Activated CD4-positive, alpha-beta T cell treated with anti-CD3 and anti-CD28 coated beads, Interleukin-2, amount 10 ng/mL, durations not matched to agents 24 days and 14 days (primary cell): ENCODE results near the gene POM121C. TPM values are rescaled to one million over a fixed set of nuclear protein-coding genes. Genes with fewer than 3 reads are reported as not detected.
"Not testable (repeated sequence)": the region's sequence is repeated elsewhere in the genome, so short reads cannot be mapped to it uniquely, and the experiment has no call there.

Experiments
- DNase-seq: peaks from one replicate; pipeline ENCODE4 v3.0.0; 2022
- H3K27ac Mint-ChIP-seq: one replicate; pipeline ENCODE4 v1.8.0; 2022; ENCODE audit warnings: mild to moderate bottlenecking, mixed read lengths
- H3K27me3 Mint-ChIP-seq: one replicate; pipeline ENCODE4 v1.8.0; 2022; ENCODE audit warnings: mixed read lengths
- H3K36me3 Mint-ChIP-seq: one replicate; pipeline ENCODE4 v1.8.0; 2022; ENCODE audit warnings: low read depth, mild to moderate bottlenecking, mixed read lengths
- H3K4me1 Mint-ChIP-seq: one replicate; pipeline ENCODE4 v1.8.0; 2021; ENCODE audit warnings: mixed read lengths
- H3K4me3 Mint-ChIP-seq: one replicate; pipeline ENCODE4 v1.8.0; 2022; ENCODE audit warnings: mild to moderate bottlenecking, moderate library complexity, mixed read lengths
- H3K9me3 Mint-ChIP-seq: one replicate; pipeline ENCODE4 v1.8.0; 2021; ENCODE audit warnings: mixed read lengths
- intact Hi-C: fragments of 100-400 bp; cut with micrococcal nuclease; formaldehyde crosslinking; loops from one replicate; pipeline ENCODE4 v1.15.1; 2023
- total RNA-seq: library from RNA; stranded (reverse); gene quantifications from 2 replicates; pipeline ENCODE4 v1.2.3, GENCODE V29; 2022

The POM121C gene
- total RNA-seq, 1 donor from 2014 or later: 93.6 TPM

GRCh38 chr7:75416787-75417186, 69.3 kb downstream of the POM121C start:
- H3K4me1 Mint-ChIP-seq, intact Hi-C loops, DNase-seq, H3K27ac Mint-ChIP-seq, H3K27me3 Mint-ChIP-seq, H3K9me3 Mint-ChIP-seq, H3K4me3 Mint-ChIP-seq: not testable (repeated sequence)
- peaks cover 25% of the 10 kb centered on the region for H3K36me3 Mint-ChIP-seq

DNA sequence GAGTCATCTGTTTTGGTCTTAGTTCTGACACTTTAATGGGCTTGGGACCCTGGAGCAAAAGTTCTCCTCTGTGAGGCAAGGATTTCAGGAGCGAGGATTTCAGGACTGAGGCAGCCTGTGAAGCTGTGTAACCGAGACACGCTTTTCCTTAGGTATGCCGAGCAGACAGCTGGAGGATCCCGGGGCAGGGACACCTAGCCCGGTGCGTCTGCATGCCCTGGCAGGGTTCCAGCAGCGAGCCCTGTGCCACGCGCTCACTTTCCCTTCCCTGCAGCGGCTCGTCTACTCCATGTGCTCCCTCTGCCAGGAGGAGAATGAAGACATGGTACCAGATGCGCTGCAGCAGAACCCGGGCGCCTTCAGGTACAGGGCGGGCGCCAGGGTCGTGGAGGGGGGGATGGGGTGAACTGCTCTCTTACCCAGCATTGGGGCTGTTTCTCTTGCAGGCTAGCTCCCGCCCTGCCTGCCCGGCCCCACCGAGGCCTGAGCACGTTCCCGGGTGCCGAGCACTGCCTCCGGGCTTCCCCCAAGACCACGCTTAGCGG, 70.2 kb downstream of the POM121C start:
- H3K9me3 Mint-ChIP-seq, H3K27ac Mint-ChIP-seq, H3K4me3 Mint-ChIP-seq, intact Hi-C loops, DNase-seq, H3K27me3 Mint-ChIP-seq, H3K4me1 Mint-ChIP-seq: not testable (repeated sequence)
- H3K36me3 Mint-ChIP-seq: peaks cover 22% of the 10 kb centered on the region

GRCh38 chr7:75415428-75415817, 70.7 kb downstream of the POM121C start:
- H3K9me3 Mint-ChIP-seq, H3K4me3 Mint-ChIP-seq, H3K4me1 Mint-ChIP-seq, H3K27ac Mint-ChIP-seq, intact Hi-C loops, H3K27me3 Mint-ChIP-seq: not testable (repeated sequence)
- H3K36me3 Mint-ChIP-seq: peaks cover 20% of the 10 kb centered on the region
- peak; percentile 54 for DNase-seq

DNA sequence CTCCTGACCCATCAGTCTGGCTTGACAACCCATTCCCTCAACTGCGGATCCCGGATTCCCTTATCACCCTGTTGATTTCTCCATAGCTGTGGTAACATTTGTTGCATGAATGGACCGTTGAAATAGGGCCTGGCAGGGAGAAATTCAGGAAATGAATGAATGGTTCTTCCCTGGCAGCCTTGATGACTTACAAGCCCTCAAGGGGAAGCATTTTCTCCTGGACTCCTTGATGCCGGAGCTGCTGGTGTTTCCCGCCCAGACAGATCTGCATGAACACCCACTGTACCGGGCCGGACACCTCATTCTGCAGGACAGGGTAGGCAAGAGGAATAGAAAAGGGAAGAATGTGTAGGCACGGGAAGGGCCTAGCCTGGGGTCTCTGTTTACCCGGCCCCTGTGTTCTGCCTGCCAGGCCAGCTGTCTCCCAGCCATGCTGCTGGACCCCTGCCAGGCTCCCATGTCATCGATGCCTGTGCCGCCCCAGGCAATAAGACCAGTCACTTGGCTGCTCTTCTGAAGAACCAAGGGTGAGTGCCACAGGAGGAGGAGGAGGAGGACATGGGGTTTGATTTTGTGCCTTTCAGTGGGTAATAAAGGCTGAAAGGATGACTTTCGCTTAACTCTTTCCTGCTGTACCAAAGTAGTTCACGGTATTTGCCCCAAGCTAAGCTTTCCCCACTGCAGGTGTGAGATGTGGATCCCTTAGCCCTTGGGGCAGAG, 71.2 kb downstream of the POM121C start:
- H3K27me3 Mint-ChIP-seq, H3K4me1 Mint-ChIP-seq, H3K9me3 Mint-ChIP-seq, H3K4me3 Mint-ChIP-seq, intact Hi-C loops, H3K27ac Mint-ChIP-seq: not testable (repeated sequence)
- peak; percentile 49 for DNase-seq
- peaks cover 14% of the 10 kb centered on the region for H3K36me3 Mint-ChIP-seq

GRCh38 chr7:75414204-75414603, 71.9 kb downstream of the POM121C start:
- peak; percentile 53 for DNase-seq
- H3K27me3 Mint-ChIP-seq, H3K4me3 Mint-ChIP-seq, intact Hi-C loops, H3K27ac Mint-ChIP-seq, H3K9me3 Mint-ChIP-seq, H3K4me1 Mint-ChIP-seq: not testable (repeated sequence)
- peaks cover 13% of the 10 kb centered on the region for H3K36me3 Mint-ChIP-seq

GRCh38 chr7:75410823-75411173, 75.3 kb downstream of the POM121C start:
- DNase-seq, H3K9me3 Mint-ChIP-seq, H3K27ac Mint-ChIP-seq, H3K4me1 Mint-ChIP-seq, H3K4me3 Mint-ChIP-seq, H3K36me3 Mint-ChIP-seq, intact Hi-C loops, H3K27me3 Mint-ChIP-seq: not testable (repeated sequence)

DNA sequence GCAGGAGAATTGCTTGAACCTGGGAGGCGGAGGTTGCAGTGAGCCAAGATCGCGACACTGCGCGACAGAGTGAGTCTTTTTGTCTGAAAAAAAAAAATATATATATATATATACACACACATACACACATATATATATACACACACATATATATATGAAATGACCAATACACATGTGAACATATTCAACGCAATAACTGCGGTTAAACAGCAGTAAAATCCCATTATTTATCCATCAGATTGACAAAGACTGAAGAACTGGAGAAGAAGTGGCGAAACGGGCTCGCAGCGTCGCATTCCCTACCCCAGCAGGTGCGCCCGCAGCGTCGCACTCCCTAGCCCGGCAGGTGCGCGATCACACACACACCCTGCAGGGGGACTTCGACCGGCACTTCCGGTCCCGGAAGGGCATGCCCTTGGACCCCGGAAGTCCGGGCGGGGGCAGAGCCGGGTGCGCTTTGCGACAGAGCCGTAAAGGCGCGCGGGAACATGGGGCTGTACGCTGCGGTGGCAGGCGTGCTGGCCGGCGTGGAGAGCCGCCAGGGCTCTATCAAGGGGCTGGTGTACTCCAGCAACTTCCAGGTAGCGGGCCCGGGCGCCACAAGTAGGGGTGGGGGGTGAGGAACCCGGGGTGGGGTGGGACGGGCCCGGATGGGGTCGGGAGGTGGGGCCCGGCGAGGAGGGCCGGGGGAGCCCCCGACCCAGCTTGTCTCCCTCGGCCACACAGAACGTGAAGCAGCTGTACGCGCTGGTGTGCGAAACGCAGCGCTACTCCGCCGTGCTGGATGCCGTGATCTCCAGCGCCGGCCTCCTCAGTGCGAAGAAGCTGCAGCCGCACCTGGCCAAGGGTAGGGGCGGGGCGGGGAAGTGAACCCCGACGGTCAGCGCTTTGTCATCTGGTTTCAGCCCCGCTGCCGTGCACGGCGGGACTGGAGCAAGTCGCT, 75.9 kb downstream of the POM121C start:
- H3K4me3 Mint-ChIP-seq, intact Hi-C loops, H3K9me3 Mint-ChIP-seq, H3K27ac Mint-ChIP-seq, H3K4me1 Mint-ChIP-seq, H3K27me3 Mint-ChIP-seq, H3K36me3 Mint-ChIP-seq: not testable (repeated sequence)
- peak; percentile 55 for DNase-seq

GRCh38 chr7:75404663-75405062, 81.4 kb downstream of the POM121C start:
- H3K4me3 Mint-ChIP-seq, H3K4me1 Mint-ChIP-seq, H3K36me3 Mint-ChIP-seq, H3K27me3 Mint-ChIP-seq, H3K9me3 Mint-ChIP-seq, intact Hi-C loops, H3K27ac Mint-ChIP-seq: not testable (repeated sequence)
- peak; percentile 6 for DNase-seq

- H3K27ac Mint-ChIP-seq, DNase-seq, H3K4me1 Mint-ChIP-seq, H3K27me3 Mint-ChIP-seq, H3K4me3 Mint-ChIP-seq, intact Hi-C loops, H3K36me3 Mint-ChIP-seq, H3K9me3 Mint-ChIP-seq: not testable (repeated sequence)
Observed at GRCh38 chr7:75403455-75404443, 82.3 kb downstream of the POM121C start.

DNA sequence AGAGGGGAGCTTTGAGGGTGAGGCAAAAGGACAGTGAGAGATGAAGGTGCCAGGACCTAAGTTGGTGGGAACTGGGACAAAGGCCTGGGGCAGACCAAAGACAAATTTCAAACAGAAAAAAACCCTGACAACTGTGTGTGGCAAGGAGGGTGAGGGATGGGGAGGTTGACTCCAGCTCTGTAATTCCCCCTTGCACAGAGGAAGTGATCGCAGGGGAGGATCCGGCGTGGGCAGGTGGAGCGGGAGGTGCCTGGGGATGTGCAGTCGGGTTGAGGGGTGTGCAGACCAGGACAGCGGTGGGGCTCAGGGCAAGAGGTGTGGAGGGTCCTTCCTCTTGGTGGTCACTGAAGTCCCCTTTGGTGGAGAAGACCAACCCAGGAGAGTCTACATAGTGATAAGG, 85.5 kb downstream of the POM121C start:
- H3K27me3 Mint-ChIP-seq: not testable (repeated sequence)

DNA sequence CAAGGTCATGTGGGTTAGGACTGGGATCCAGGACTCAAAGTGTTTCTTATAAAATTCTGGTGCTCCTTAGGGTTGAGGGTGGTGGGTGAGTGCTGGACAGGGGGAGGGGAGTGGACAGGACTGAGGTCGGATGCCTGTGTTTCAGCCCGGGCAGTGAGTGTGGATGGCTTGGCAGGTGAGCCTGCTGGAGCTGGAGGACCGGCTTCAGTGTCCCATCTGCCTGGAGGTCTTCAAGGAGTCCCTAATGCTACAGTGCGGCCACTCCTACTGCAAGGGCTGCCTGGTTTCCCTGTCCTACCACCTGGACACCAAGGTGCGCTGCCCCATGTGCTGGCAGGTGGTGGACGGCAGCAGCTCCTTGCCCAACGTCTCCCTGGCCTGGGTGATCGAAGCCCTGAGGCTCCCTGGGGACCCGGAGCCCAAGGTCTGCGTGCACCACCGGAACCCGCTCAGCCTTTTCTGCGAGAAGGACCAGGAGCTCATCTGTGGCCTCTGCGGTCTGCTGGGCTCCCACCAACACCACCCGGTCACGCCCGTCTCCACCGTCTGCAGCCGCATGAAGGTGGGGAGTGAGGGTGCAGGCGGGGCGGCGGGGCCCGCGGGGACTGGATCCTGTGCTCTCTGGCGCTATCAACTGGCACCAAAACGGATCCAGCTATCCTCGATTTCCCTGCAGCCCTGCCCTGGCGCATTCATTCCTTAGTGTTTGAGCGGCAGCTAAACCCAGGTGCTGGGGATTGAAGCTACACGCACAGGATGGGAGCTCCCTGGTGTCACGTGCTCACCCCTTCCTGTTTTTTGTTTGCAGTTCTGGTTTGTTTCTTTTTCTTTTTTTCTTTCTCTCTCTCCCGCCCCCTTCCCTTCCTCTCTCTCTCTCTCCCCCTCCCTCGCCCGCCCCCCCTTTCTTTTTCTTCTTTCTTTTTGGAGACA, 87.1 kb downstream of the POM121C start:
- H3K4me3 Mint-ChIP-seq, H3K9me3 Mint-ChIP-seq, H3K36me3 Mint-ChIP-seq, intact Hi-C loops, H3K27me3 Mint-ChIP-seq, H3K4me1 Mint-ChIP-seq, H3K27ac Mint-ChIP-seq: not testable (repeated sequence)
- peak; percentile 57 for DNase-seq

More for the DNA sequence above, 85.5 kb downstream of the POM121C start:
- H3K36me3 Mint-ChIP-seq, intact Hi-C loops, H3K4me3 Mint-ChIP-seq, DNase-seq, H3K4me1 Mint-ChIP-seq, H3K9me3 Mint-ChIP-seq, H3K27ac Mint-ChIP-seq: not testable (repeated sequence)

- H3K27me3 Mint-ChIP-seq, DNase-seq, H3K36me3 Mint-ChIP-seq, H3K27ac Mint-ChIP-seq, H3K4me3 Mint-ChIP-seq, intact Hi-C loops, H3K9me3 Mint-ChIP-seq, H3K4me1 Mint-ChIP-seq: not testable (repeated sequence)
Observed at GRCh38 chr7:75397865-75398264, 88.2 kb downstream of the POM121C start.

DNA sequence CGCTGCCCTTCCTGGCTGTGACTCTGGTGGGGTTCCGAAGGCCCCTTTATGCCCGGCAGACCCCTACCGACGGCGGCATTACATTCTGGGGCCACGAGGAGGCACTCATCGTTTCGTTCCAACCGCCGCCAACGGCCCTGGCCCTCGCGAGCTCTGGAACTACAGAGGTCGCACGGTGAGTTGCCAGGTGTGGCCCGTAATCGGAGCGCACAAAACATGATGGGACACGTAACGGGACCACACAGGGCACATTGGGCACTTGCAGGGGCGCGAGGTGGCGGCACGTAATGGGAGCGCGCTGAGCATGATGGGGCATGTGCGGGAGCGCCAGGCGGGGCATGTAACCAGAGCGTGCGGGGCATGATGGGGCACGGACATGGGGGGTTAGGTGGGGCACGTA, 90.8 kb downstream of the POM121C start, which contains the start of gene TRIM73:
TSS of gene TRIM73 (plus strand) at position 301 of the 400 bp plus-strand sequence. CDS start 3,305 bp downstream, outside the sequence.
- H3K4me3 Mint-ChIP-seq, H3K9me3 Mint-ChIP-seq, H3K36me3 Mint-ChIP-seq: not testable (repeated sequence)

More for the DNA sequence above, 90.8 kb downstream of the POM121C start, which contains the start of gene TRIM73:
- H3K27ac Mint-ChIP-seq, H3K4me1 Mint-ChIP-seq, intact Hi-C loops, H3K27me3 Mint-ChIP-seq, DNase-seq: not testable (repeated sequence)
